Activated naive CD4-positive, alpha-beta T cell treated with Interleukin-2 at 50 U/mL for 16 hours (primary cell): ENCODE measurements around the gene ZNF280C.
"Not testable (repeated sequence)": the region's sequence is repeated elsewhere in the genome, so short reads cannot be mapped to it uniquely, and the experiment has no call there.

ENCODE experiments used
- DNase-seq: peaks from one replicate; pipeline ENCODE4 v3.0.0-alpha.2; 2020

Gene ZNF280C

GRCh38 chrX:130260316-130260715 is 8.4 kb downstream of the ZNF280C start:
- DNase-seq: no peak

- DNase-seq: no peak
Measured at GRCh38 chrX:130253916-130254315, 14.8 kb downstream of the ZNF280C start.

GRCh38 chrX:130251671-130252070 is 17.0 kb downstream of the ZNF280C start:
- no peak for DNase-seq

- DNase-seq: no peak
Measured at GRCh38 chrX:130247996-130248395, 20.7 kb downstream of the ZNF280C start.

GRCh38 chrX:130246084-130246483 is 22.6 kb downstream of the ZNF280C start:
- no peak for DNase-seq

- DNase-seq: no peak
Measured at GRCh38 chrX:130245441-130245840, 23.3 kb downstream of the ZNF280C start.

- not testable (repeated sequence) for DNase-seq
Measured at GRCh38 chrX:130231184-130231583, 37.5 kb downstream of the ZNF280C start.

- DNase-seq: no peak
Measured at GRCh38 chrX:130228871-130229270, 39.8 kb downstream of the ZNF280C start.

GRCh38 chrX:130224810-130225209 is 43.9 kb downstream of the ZNF280C start:
- DNase-seq: no peak

GRCh38 chrX:130216320-130216719 is 52.4 kb downstream of the ZNF280C start:
- no peak for DNase-seq

GRCh38 chrX:130213376-130213775 is 55.3 kb downstream of the ZNF280C start:
- DNase-seq: no peak

GRCh38 chrX:130212371-130212770 is 56.3 kb downstream of the ZNF280C start:
- no peak for DNase-seq

- no peak for DNase-seq
Measured at GRCh38 chrX:130211415-130212186, 57.1 kb downstream of the ZNF280C start.

GRCh38 chrX:130204647-130205046 is 64.1 kb downstream of the ZNF280C start:
- no peak for DNase-seq

- DNase-seq: no peak
Measured at GRCh38 chrX:130197464-130197863, 71.2 kb downstream of the ZNF280C start.

- no peak for DNase-seq
Measured at GRCh38 chrX:130196466-130196865, 72.2 kb downstream of the ZNF280C start.

- no peak for DNase-seq
Measured at GRCh38 chrX:130190801-130191200, 77.9 kb downstream of the ZNF280C start.

- no peak for DNase-seq
Measured at GRCh38 chrX:130186651-130187050, 82.0 kb downstream of the ZNF280C start.

GRCh38 chrX:130184857-130185256 is 83.8 kb downstream of the ZNF280C start:
- DNase-seq: no peak

- no peak for DNase-seq
Measured at GRCh38 chrX:130184168-130184567, 84.5 kb downstream of the ZNF280C start.

GRCh38 chrX:130179579-130180215 is 89.0 kb downstream of the ZNF280C start:
- no peak for DNase-seq

- no peak for DNase-seq
Measured at GRCh38 chrX:130179170-130179569, 89.5 kb downstream of the ZNF280C start.

GRCh38 chrX:130176942-130177341 is 91.8 kb downstream of the ZNF280C start:
- no peak for DNase-seq

- DNase-seq: no peak
Measured at GRCh38 chrX:130176354-130176776, 92.3 kb downstream of the ZNF280C start.

GRCh38 chrX:130174937-130175336 is 93.8 kb downstream of the ZNF280C start:
- DNase-seq: no peak
